GM23248 (cell line): ENCODE results near the gene AKAP17A. TPM values are rescaled to one million over a fixed set of nuclear protein-coding genes. Genes with fewer than 3 reads are reported as not detected.

Experiments used
- DNase-seq: peaks from one replicate; pipeline ENCODE4 v3.0.0-alpha.2; 2015
- H2AFZ ChIP-seq: fragments of 200-600 bp; sonication (generic); 2 replicates; pipeline ENCODE4 v1.6.1; 2016; ENCODE audit warnings: antibody characterized with exemption
- H3F3A ChIP-seq: fragments of 200-600 bp; sonication (generic); 2 replicates; pipeline ENCODE4 v1.6.1; 2016; ENCODE audit warnings: mild to moderate bottlenecking, antibody characterized with exemption, mixed run types; ENCODE audit not compliant: insufficient read depth
- H3K27ac ChIP-seq: fragments of 200-600 bp; sonication (generic); 2 replicates; pipeline ENCODE4 v1.5.1; 2016; ENCODE audit warnings: mild to moderate bottlenecking
- H3K27me3 ChIP-seq: fragments of 200-600 bp; sonication (generic); replicated peaks from 2 replicates; pipeline ENCODE4 v1.6.1; 2016; ENCODE audit warnings: mild to moderate bottlenecking; ENCODE audit not compliant: insufficient read depth
- H3K36me3 ChIP-seq: fragments of 200-600 bp; sonication (generic); 2 replicates; pipeline ENCODE4 v1.6.1; 2016; ENCODE audit warnings: low read depth, mild to moderate bottlenecking
- H3K4me1 ChIP-seq: fragments of 200-600 bp; sonication (generic); 2 replicates; pipeline ENCODE4 v1.6.1; 2016; ENCODE audit warnings: mild to moderate bottlenecking; ENCODE audit not compliant: insufficient read depth
- H3K4me2 ChIP-seq: fragments of 200-600 bp; sonication (generic); one replicate; pipeline ENCODE4 v1.6.1; 2016; ENCODE audit warnings: mild to moderate bottlenecking; ENCODE audit not compliant: unreplicated experiment
- H3K4me3 ChIP-seq: fragments of 200-600 bp; sonication (generic); 2 replicates; pipeline ENCODE4 v1.5.1; 2016; ENCODE audit warnings: mild to moderate bottlenecking
- H3K79me2 ChIP-seq: fragments of 200-600 bp; sonication (generic); 2 replicates; pipeline ENCODE4 v1.6.1; 2016; ENCODE audit warnings: mild to moderate bottlenecking; ENCODE audit not compliant: insufficient read depth
- H3K9ac ChIP-seq: fragments of 200-600 bp; sonication (generic); 2 replicates; pipeline ENCODE4 v1.6.1; 2016; ENCODE audit warnings: mild to moderate bottlenecking
- H3K9me2 ChIP-seq: fragments of 200-600 bp; sonication (generic); 2 replicates; pipeline ENCODE4 v1.6.1; 2016; ENCODE audit warnings: mixed run types, mild to moderate bottlenecking, moderate library complexity; ENCODE audit not compliant: insufficient read depth
- H3K9me3 ChIP-seq: fragments of 200-600 bp; sonication (generic); one replicate; pipeline ENCODE4 v1.6.1; 2017; ENCODE audit warnings: low read depth
- H4K20me1 ChIP-seq: fragments of 200-600 bp; sonication (generic); 2 replicates; pipeline ENCODE4 v1.6.0; 2016; ENCODE audit not compliant: insufficient read depth
- EZH2 ChIP-seq: fragments of 200-600 bp; sonication (generic); IDR thresholded peaks from 2 replicates; pipeline ENCODE4 v1.6.1; 2018; ENCODE audit warnings: antibody characterized with exemption, mild to moderate bottlenecking; ENCODE audit not compliant: insufficient read depth, poor library complexity, severe bottlenecking
- EZH2phosphoT487 ChIP-seq: fragments of 200-600 bp; sonication (generic); IDR thresholded peaks from 2 replicates; pipeline ENCODE4 v1.6.1; 2018; ENCODE audit warnings: antibody characterized with exemption, moderate library complexity, mild to moderate bottlenecking, low read depth; ENCODE audit not compliant: insufficient read depth
- WGBS, 2 experiments: methylation state at CpG; one replicate each; pipeline ENCODE4 v1.1.6; 2015 to 2017; ENCODE audit warnings: low lambda C conversion rate in 2 of 2, low coverage in 1 of 2; ENCODE audit errors: missing lambda C conversion rate in 2 of 2; 5-methylcytosine and 5-hydroxymethylcytosine counted together
- in situ Hi-C: fragments of 300-500 bp; cut with MboI; formaldehyde crosslinking; loops from 2 replicates; pipeline ENCODE4 v1.15.0; 2020
- polyA plus RNA-seq: library from polyadenylated mRNA; unstranded; fragments of >200 nt; fragmentation: Nextera tagmentation; extraction: Ambion mirVana; gene quantifications from 2 replicates; pipeline ENCODE4 v1.2.1, GENCODE V29; 2016
- total RNA-seq: library from RNA; depleted of rRNA; stranded (reverse); fragments of >200 nt; shearing (Covaris generic); gene quantifications from 2 replicates; pipeline ENCODE4 v1.2.3, GENCODE V29; 2014

Gene AKAP17A
- total and polyA plus RNA-seq, 2 experiments from 2014 or later: 11.6 to 23.3 TPM

DNA sequence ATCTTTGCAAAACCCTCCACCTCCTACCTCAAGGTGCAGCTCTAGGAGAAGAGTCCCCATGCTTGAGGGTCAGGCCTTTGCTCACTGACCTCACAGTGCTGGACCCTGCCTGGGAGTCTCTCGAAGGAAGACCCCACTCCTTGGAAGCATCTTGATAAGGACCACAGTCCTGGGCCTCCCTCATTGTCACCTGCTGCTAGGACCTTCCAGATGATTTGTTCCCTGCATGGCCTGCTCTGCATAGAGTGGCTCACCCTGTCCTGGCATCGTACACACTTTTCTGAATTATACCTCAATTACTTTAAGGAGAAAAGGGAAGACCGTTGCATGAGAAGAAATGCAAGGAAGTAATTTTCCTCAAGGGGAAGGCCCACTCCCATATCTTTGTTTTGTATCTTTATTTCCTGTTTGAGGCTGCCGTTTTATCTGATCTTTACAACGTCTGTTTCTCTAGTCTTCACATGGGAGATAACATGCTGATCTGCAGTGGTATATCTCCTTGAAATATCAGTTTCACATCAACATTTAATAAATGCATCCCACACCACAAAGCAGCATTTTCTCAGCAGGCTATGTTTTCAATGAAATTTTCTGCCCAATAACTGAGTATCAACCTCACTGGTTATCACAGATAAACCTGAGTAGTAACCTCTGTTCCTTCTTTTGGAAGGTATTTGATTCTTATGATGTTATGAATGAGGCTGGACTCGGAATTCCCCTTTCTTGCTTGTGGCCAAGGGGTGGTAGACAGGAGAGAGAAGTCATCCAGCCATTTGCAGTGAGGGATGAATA is 15.0 kb upstream of the AKAP17A start:
- Histone ChIP-seq H3K4me3 (no peak overlapping the region), H3K4me2 (no peak overlapping the region), H3K9me3 (no peaks in the 10 kb centered on the region), H3K79me2 (no peaks in the 10 kb centered on the region), H4K20me1 (no peaks in the 10 kb centered on the region), H3K27ac (no peak overlapping the region), H3F3A (no peaks in the 10 kb centered on the region), H3K4me1 (no peaks in the 10 kb centered on the region), H3K9ac (no peak overlapping the region), H3K27me3 (no peaks in the 10 kb centered on the region), H3K36me3 (no peaks in the 10 kb centered on the region), H3K9me2 (no peaks in the 10 kb centered on the region), H2AFZ (no peak overlapping the region)
- in situ Hi-C loops: no loop called here
- WGBS, 2 experiments: 28 to 36% methylated on average over 6 of the region's 6 CpGs
- no peak for DNase-seq
- TF ChIP-seq EZH2 (no peak), EZH2phosphoT487 (no peak)

DNA sequence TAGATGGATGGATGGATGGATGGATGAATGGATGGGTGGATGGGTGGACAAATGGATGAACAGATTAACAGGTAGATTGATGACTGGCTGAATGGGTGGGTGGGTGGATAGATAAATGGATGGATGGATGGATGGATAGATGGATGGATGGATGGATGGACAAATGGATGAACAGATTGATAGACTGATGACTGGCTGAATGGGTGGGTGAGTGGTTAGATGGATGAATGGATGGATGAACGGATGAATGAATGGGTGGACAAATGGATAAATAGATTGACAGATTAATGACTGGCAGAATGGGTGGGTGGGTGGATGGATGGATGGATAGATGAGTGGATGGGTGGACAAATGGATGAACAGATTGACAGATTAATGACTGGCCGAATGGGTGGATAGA is 13.6 kb upstream of the AKAP17A start:
- Histone ChIP-seq H2AFZ (no peak overlapping the region), H3K4me3 (no peak overlapping the region), H3K9me3 (no peaks in the 10 kb centered on the region), H3K79me2 (no peaks in the 10 kb centered on the region), H3K27me3 (no peaks in the 10 kb centered on the region), H3K9me2 (no peaks in the 10 kb centered on the region), H3K4me2 (no peak overlapping the region), H3K4me1 (no peaks in the 10 kb centered on the region), H3F3A (no peaks in the 10 kb centered on the region), H4K20me1 (no peaks in the 10 kb centered on the region), H3K36me3 (no peaks in the 10 kb centered on the region), H3K9ac (no peak overlapping the region), H3K27ac (no peak overlapping the region)
- 17 to 21% methylated on average over 2 of the region's 2 CpGs for WGBS, 2 experiments
- no peak for DNase-seq
- in situ Hi-C loops: no loop called here
- TF ChIP-seq EZH2phosphoT487 (no peak), EZH2 (no peak)

GRCh38 chrX:1578511-1579173 is 12.8 kb upstream of the AKAP17A start:
- DNase-seq: no peak

DNA sequence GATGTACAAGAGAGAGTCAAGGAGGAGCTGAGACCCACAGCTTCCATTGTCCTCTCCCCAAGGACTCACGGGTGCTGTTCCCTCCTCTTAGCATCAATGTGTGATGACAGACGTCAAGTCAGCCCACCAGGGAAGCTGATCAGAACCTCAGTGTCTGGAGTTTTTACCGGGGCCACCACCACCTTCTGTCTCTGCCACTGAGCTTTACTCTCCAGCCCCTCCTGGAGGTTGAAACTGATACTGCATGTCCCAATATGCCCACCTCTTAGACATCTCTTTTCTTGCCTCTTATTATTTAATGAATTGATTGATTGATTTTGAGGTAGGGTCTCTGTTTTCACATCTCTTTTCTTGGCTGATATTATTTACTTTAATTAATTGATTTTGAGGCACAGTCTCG is 10.3 kb upstream of the AKAP17A start:
- H4K20me1 ChIP-seq: no peaks in the 10 kb centered on the region
- H3K9ac ChIP-seq: no peak overlapping the region
- no peak overlapping the region for H3K4me2 ChIP-seq
- no peaks in the 10 kb centered on the region for H3F3A ChIP-seq
- H3K27me3 ChIP-seq: no peaks in the 10 kb centered on the region
- in situ Hi-C loops: no loop called here
- no peaks in the 10 kb centered on the region for H3K79me2 ChIP-seq
- WGBS, 2 experiments: 9 to 11% methylated on average over 4 of the region's 4 CpGs
- H3K9me3 ChIP-seq: no peaks in the 10 kb centered on the region
- DNase-seq: peak; percentile 48
- no peaks in the 10 kb centered on the region for H3K4me1 ChIP-seq
- no peak overlapping the region for H3K4me3 ChIP-seq
- H3K27ac ChIP-seq: no peak overlapping the region
- no peaks in the 10 kb centered on the region for H3K36me3 ChIP-seq
- TF ChIP-seq EZH2phosphoT487 (no peak), EZH2 (no peak)
- H3K9me2 ChIP-seq: no peaks in the 10 kb centered on the region
- no peak overlapping the region for H2AFZ ChIP-seq

More at GRCh38 chrX:1578511-1579173, 12.8 kb upstream of the AKAP17A start:
- Histone ChIP-seq H3K4me2 (no peak overlapping the region), H2AFZ (no peak overlapping the region), H3K79me2 (no peaks in the 10 kb centered on the region), H3K9me2 (no peaks in the 10 kb centered on the region), H3F3A (no peaks in the 10 kb centered on the region), H3K27me3 (no peaks in the 10 kb centered on the region), H3K27ac (no peak overlapping the region), H3K4me1 (no peaks in the 10 kb centered on the region), H3K4me3 (no peak overlapping the region), H4K20me1 (no peaks in the 10 kb centered on the region), H3K36me3 (no peaks in the 10 kb centered on the region), H3K9me3 (no peaks in the 10 kb centered on the region), H3K9ac (no peak overlapping the region)
- in situ Hi-C loops: no loop called here
- 47 to 49% methylated on average over 6 of the region's 6 CpGs for WGBS, 2 experiments
- TF ChIP-seq EZH2: no peak
- TF ChIP-seq EZH2phosphoT487: no peak
